ENCODE results near the gene ANKIB1. TPM values are rescaled to one million over a fixed set of nuclear protein-coding genes. Genes with fewer than 3 reads are reported as not detected.

The ANKIB1 gene
- total RNA-seq, 1 donor from 2014 or later, result 41.9 TPM

- Mint-ChIP-seq H3K4me3 (no peak overlapping the region), H3K9me3 (peaks cover 4% of the 10 kb centered on the region), H3K27ac (ENCODE audit: unreplicated experiment) (no peak overlapping the region), H3K36me3 (ENCODE audit: low read depth) (peaks cover 17% of the 10 kb centered on the region), H3K27me3 (ENCODE audit: low read depth) (no peaks in the 10 kb centered on the region), H3K4me1 (peaks cover 9% of the 10 kb centered on the region)
- DNase-seq (ENCODE audit: low read depth, low spot score), result no peak
- TF ChIP-seq, protein P1, sequence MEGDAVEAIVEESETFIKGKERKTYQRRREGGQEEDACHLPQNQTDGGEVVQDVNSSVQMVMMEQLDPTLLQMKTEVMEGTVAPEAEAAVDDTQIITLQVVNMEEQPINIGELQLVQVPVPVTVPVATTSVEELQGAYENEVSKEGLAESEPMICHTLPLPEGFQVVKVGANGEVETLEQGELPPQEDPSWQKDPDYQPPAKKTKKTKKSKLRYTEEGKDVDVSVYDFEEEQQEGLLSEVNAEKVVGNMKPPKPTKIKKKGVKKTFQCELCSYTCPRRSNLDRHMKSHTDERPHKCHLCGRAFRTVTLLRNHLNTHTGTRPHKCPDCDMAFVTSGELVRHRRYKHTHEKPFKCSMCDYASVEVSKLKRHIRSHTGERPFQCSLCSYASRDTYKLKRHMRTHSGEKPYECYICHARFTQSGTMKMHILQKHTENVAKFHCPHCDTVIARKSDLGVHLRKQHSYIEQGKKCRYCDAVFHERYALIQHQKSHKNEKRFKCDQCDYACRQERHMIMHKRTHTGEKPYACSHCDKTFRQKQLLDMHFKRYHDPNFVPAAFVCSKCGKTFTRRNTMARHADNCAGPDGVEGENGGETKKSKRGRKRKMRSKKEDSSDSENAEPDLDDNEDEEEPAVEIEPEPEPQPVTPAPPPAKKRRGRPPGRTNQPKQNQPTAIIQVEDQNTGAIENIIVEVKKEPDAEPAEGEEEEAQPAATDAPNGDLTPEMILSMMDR (conservative IDR thresholded peaks at IDR 0.05), result no peak
These were observed 9.5 kb downstream of the ANKIB1 start for GRCh38 chr7:92255308-92255707.

GRCh38 chr7:92259062-92259461 lies 13.3 kb downstream of the ANKIB1 start:
- H3K27ac Mint-ChIP-seq (ENCODE audit: unreplicated experiment), result no peak overlapping the region
- H3K9me3 Mint-ChIP-seq, result peaks cover 8% of the 10 kb centered on the region
- TF ChIP-seq, protein P1 (conservative IDR thresholded peaks at IDR 0.05), result no peak
- no peaks in the 10 kb centered on the region for H3K27me3 Mint-ChIP-seq (ENCODE audit: low read depth)
- H3K4me3 Mint-ChIP-seq, result no peak overlapping the region
- H3K36me3 Mint-ChIP-seq (ENCODE audit: low read depth), result peaks cover 20% of the 10 kb centered on the region
- H3K4me1 Mint-ChIP-seq, result no peaks in the 10 kb centered on the region
- no peak for DNase-seq (ENCODE audit: low read depth, low spot score)

DNA sequence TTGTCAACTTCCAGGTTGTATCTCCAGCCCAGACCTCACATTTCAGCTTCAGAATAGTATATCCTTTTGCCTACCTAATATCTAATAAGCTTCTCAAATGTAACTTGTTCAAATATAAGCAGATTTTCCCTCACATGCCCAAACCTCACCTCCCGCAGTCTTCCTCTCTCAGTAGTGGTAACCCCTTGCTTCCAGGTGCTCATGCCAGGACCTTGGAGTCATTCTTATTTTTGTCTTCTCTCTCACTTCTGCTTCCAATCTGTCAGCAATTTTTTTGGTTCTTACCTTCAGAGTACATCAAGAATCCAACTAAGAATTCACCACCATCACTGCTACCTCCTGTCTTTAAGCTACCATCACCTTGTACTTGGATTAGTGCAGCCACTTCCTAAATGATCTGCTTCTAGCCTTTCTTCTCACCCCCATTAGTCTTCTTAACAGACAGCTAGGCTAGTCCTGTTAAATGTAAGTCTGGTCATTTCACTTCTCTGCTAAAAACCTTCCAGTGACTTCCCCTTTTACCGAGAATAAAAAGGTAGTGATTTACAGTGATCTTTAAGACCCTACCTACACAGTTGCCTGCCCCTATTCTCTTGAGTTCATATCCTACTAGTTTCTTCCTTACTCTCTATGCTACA lies 14.0 kb downstream of the ANKIB1 start:
- no peak for DNase-seq (ENCODE audit: low read depth, low spot score)
- TF ChIP-seq, protein P1 (conservative IDR thresholded peaks at IDR 0.05), result no peak
- Mint-ChIP-seq H3K9me3 (peaks cover 8% of the 10 kb centered on the region), H3K36me3 (ENCODE audit: low read depth) (peaks cover 20% of the 10 kb centered on the region), H3K4me1 (no peaks in the 10 kb centered on the region), H3K4me3 (no peak overlapping the region), H3K27ac (ENCODE audit: unreplicated experiment) (no peak overlapping the region), H3K27me3 (ENCODE audit: low read depth) (no peaks in the 10 kb centered on the region)

DNA sequence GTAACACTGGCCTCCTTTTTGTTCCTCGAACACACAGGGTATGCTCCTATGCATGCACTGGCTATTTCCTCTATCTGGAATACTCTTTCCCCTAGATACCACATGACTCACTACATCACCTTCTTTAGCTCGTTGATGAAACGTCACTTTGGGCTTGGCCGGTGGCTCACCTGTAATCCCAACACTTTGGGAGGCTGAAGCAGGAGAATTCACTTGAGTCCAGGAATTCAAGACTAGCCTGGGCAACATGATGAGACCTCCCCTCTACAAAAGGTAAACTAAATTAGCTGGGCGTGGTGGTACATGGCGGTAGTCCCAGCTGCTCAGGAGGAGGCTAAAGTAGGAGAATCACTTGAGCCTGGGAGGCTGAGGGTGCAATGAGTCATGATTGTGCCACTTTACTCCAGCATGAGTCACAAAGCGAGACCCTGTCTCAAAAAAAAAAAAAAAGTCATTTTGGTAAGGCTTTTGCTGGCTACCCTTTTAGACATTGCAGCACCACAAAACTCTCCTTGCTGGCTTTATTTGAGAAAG lies 14.5 kb downstream of the ANKIB1 start:
- no peaks in the 10 kb centered on the region for H3K4me1 Mint-ChIP-seq
- H3K27ac Mint-ChIP-seq (ENCODE audit: unreplicated experiment), result no peak overlapping the region
- no peaks in the 10 kb centered on the region for H3K27me3 Mint-ChIP-seq (ENCODE audit: low read depth)
- H3K9me3 Mint-ChIP-seq, result peaks cover 4% of the 10 kb centered on the region
- H3K4me3 Mint-ChIP-seq, result no peak overlapping the region
- DNase-seq (ENCODE audit: low read depth, low spot score), result no peak
- TF ChIP-seq, protein P1 (conservative IDR thresholded peaks at IDR 0.05), result no peak
- peaks cover 15% of the 10 kb centered on the region for H3K36me3 Mint-ChIP-seq (ENCODE audit: low read depth)

DNA sequence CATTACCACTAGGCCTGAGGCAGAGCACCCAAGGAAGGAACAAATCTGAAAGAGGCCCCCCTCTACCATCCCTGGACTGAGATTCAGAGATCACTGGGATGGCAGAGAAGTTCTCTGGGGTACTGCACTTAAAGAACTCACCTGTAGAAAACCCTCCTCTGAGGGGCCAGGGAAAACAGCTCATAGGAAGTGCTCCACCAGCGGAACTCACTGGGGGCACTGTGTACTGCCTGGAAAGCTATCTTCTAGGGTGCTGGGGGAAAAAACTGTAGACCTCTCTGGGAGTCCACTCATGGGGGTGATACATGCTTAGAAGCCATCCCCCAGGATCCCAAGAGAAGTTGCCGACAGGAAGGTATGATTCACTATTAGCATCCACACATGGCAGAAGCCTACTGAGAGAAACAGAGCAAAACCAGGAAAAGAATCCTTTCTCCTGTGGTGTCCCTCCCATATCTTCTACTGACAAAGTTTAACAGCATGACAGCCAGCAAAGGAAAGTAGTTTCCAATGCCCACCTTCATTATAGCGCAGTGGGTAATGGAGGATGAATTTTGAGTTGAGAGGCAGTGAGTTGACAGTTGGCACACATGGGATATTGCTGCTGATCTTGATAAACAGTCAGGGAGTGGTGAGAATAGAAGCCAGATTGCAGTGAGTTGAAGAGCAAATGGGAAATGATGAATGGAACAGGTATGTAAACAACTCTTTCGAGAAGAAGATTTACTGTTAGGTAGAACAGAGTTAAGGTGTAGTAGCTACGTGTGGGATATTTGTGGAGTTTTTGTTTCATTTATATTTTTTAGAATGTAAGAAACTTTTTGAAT lies 20.9 kb downstream of the ANKIB1 start:
- no peak overlapping the region for H3K27ac Mint-ChIP-seq (ENCODE audit: unreplicated experiment)
- DNase-seq (ENCODE audit: low read depth, low spot score), result no peak
- H3K36me3 Mint-ChIP-seq (ENCODE audit: low read depth), result peaks cover 5% of the 10 kb centered on the region
- H3K9me3 Mint-ChIP-seq, result peaks cover 1% of the 10 kb centered on the region
- no peaks in the 10 kb centered on the region for H3K27me3 Mint-ChIP-seq (ENCODE audit: low read depth)
- H3K4me3 Mint-ChIP-seq, result no peak overlapping the region
- no peaks in the 10 kb centered on the region for H3K4me1 Mint-ChIP-seq
- TF ChIP-seq, protein P1 (conservative IDR thresholded peaks at IDR 0.05), result no peak
